Hindlimb muscle (tissue), 1 donor: Measurements from ENCODE around the gene AP1S3. TPM values are rescaled to one million over a fixed set of nuclear protein-coding genes. Genes with fewer than 3 reads are reported as not detected.
"Not testable (repeated sequence)": the region's sequence is repeated elsewhere in the genome, so short reads cannot be mapped to it uniquely, and the experiment has no call there.

Source experiments
- DNase-seq: peaks from one replicate; pipeline ENCODE4 v3.0.0-alpha.2; 2013
- polyA plus RNA-seq: library from polyadenylated mRNA; unstranded; fragments of 120-200 nt; gene quantifications from one replicate; pipeline ENCODE4 v1.2.1, GENCODE V29; 2013; ENCODE audit not compliant: insufficient read length

AP1S3 gene
- polyA plus RNA-seq, result 0.86 TPM

DNA sequence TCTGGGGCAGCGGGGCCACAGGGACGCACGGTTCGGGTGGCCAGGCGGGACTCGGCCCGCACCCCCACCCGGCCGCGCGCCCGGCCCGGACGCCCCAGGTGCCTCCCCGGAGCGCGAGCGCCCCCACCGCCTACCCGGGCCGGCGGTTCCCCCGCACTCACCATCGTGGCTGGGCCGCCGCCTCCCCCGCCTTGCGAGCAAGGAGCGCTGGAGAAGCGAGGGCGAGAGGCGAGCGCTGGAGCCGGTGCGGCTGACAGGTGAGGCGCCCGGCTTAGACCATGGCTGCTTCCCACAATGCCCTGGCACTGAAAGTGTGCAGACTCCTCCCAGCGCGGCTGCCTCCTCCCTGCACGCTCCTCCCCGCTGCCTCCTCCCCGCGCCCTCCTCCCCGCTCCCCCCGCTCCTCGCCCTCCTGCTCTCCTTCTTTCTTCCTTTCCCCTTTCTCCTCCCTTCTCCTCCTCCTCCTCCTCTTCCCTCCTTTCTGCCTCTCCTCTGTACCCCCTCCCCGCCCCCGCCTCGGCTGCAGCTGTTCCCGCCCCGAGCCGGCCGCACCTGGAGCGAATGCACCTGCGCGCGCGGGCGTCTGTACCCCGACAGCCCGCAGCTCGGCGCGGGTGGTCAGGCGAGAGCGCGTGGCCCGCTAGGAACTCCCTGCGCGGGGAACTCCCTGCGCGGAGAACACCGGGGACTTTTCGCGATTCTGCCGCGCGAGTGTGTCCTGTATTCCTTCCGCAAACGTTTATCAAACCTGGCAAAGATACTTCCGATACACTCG lies at the start of gene AP1S3:
AP1S3 (minus strand) TSS at position 296 of the 775 bp plus-strand sequence; CDS start at position 164, 132 bp downstream.
- DNase-seq, result peak; percentile 54

DNA sequence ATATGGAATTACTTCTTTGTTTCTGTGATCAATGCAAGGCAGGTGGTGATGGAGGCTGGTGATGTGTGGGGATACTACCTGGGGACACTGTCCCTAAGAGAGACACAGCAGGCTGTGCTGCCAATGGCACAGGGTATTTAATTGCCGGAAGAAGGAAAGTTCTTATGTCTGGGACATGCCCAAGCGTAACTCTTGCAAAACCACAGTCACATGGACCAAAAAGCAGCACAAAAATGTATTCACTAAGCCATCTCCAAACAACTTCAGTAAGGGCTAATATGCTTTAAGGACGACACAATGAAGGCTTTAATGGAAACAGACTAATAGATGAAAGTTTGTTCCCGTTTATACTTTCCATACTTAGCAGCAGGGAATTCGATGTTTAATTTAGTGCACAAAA lies 49.7 kb upstream of the AP1S3 start:
- no peak for DNase-seq

DNA sequence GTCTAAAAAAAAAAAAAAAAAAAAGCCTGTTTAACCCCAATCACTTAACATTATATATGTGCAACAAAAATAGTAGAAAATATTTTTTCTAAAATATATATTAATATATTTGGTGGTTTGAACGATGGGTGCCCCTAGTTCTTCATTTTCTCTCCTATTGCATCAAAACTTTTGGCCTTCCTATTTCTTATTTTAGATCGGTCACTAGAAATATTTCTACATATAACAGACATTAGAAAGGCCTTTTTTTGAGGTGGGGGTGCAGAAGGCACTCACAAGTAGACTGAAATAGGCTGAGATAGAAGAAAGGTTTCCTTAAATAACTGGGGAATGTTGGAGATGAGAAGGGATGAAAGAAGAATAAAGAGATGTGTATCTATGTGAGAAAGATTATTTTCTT lies 49.3 kb upstream of the AP1S3 start:
- DNase-seq, result no peak

DNA sequence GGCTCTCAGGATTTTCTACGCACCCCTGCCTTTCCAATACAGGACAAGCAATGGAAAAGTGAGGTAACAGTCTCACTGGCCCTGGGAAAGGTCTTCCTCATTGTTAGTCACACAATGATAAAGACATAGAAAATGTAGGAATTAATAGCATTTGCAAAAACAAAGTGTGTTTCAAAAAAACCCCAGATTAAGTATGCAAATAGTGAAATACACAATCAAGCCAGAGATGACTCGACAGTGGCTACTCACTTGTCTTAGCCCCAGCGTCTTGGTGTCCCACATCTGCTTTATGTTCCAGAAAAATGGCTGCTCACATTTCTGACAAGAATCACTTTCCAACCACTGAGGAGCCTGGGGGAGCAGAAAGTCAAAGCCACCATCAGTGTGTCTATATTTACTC lies 47.0 kb upstream of the AP1S3 start:
- no peak for DNase-seq

DNA sequence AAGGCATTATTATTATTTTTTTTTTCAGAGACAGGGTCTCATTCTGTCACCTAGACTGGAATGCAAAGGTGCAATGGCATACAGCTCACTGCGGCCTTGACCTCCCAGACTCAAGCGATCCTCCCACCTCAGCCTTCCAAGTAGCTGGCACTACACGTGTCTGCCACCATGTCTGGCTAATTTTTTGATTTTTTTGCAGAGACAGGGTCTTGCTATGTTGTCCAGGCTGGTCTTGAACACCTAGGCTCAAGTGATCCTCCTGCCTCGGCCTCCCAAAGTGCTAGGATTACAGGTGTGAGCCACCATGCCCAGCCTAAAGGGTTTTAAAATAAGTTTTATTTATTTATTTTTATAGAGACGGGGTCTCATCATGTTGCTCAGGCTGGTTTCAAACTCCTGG lies 45.3 kb upstream of the AP1S3 start:
- no peak for DNase-seq

DNA sequence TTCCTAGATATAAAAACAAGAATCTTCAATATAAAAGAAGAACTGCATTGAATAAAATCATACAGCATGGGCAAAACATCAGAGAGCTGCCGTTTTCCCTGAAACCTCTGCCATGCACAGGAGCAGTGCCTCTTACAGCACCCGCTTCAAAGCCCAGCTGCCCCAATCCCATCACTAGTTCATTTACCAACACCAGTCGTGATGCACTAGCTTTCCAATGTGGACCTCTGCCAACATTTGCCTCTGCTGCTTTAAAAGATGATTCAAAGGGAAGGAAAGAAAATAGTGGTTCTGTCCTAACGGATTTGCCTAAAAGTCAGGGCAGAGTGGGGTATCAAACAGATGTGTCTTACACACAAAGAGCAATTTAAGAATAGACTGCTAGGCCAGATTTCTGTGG lies 43.4 kb upstream of the AP1S3 start:
- no peak for DNase-seq

DNA sequence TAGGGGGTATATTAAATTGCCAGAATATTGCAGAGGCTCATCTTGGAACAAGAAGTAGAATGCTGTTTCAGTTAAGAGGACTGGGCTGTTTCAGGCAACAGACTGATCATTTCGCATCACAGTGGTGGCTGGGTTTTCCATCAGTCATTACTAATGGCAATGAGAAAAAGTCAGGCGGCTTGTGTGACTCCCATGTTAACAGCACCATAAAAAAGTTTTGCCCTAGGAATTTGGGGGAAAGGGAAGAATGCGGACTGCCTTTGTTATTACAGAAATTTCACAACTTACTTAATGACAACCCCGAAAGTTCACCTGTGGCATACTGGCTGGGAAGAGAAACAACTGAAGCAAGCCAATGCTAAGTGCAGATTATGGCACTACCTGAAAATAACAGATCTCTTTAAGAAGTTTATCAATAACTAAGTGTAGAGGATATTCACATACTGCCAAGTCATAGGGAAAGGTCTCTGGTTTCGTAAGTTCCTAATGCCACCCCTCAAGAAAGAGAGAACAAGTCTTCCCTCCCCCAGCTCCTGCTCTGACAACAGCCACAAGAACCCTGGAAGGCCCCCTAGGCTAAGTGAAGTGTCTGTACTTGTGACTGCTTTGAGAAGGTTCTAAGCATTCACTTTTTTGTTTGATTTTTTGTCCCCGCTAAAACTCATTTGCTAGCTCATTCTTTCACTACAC lies 40.5 kb upstream of the AP1S3 start:
- DNase-seq, result no peak

DNA sequence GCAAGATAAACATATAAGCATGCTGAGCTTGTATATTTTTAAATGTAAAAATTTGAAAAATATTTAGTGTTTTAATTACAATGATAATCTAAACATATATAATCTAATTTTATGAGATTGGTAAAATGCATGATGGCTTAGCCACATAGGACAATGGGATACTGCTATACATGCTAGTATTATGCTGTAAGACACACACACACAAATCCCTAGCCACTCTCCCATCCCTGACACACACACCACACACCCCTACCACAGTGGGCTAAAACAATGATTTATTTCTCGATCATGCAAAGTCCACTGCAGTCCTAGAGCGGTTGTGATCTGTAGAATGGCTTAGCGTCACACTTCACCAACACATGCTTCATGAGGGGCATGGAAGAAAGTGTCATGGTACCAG lies 36.3 kb upstream of the AP1S3 start:
- no peak for DNase-seq

DNA sequence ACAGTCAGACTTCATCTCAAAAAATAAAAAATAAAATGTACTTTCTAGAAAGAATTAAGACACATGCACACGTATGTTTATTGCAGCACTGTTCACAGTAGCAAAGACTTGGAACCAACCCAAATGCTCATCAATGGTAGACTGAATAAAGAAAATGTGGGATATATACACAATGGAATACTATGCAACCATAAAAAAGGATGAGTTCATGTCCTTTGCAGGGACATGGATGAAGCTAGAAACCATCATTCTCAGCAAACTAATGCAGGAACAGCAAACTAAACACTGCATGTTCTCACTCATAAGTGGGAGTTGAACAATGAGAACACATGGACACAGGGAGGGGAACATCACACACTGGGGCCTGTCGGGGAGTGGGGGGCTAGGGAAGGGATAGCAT lies 35.4 kb upstream of the AP1S3 start:
- not testable (repeated sequence) for DNase-seq

DNA sequence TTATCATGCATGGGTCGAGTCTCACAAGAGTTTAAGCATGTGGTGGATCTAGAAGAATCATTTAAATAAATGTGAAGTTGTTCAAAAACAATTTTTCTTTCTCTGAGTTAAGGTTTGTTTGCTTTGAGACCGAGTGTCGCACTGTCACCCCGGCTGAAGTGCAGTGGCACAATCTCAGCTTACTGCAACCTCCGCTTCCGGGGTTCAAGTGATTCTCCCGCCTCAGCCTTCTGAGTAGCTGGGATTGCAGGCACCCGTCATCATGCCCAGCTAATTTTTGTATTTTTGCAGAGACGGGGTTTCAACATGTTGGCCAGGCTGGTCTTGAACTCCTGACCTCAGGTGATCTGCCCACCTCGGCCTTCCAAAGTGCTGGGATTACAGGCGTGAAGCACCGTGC lies 34.3 kb upstream of the AP1S3 start:
- DNase-seq, result not testable (repeated sequence)

DNA sequence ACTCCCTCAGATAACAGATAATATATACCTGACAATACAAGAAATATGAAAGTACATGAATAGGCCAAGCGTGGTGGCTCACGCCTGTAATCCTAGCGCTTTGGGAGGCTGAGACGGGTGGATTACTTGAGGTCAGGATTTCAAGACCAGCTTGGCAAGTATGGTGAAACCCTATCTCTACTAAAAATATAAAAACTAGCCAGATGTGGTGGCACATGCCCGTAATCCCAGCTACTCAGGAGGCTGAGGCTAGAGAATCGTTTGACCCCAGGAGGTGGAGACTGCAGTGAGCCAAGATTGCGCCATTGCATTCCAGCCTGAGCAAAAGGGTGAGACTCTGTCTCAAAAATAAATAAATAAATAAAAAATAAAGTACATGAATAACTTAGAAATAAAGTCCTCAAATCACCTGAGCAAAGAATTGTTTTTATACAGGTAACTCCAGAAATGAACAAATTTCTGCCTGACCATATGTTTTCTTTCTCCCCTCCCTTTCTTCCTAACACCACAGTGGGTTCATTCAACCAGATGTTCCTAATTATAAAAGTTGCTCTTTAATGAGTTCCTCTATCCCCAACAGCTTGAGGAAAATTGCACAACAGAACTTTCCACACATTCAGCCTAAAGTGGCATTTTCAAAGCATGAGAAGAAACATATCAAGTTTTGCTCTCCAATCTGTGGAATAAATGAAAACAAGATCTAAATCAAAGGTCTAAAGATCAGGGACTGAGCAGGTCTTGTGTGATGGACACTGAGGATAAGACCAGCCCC lies 33.6 kb upstream of the AP1S3 start:
- no peak for DNase-seq

DNA sequence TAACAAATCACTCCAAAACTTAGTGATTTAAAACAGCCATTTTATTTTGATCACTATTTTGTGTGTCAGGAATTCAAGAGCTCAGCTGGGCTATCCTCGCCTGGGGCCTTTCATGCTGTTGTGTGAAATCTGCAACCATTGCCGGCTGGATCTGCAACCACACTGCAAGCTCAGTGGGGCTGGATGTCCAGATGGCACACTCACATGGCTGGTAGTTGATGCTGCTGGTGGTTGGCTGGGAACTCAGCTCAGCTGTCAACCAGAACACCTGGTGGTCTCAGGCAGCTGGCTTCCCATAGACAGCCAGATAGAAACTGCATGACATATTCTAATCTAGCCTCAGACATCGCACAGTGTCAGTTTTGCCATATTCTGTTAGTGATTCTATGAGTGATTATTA lies 30.6 kb upstream of the AP1S3 start:
- DNase-seq, result peak; percentile 9

DNA sequence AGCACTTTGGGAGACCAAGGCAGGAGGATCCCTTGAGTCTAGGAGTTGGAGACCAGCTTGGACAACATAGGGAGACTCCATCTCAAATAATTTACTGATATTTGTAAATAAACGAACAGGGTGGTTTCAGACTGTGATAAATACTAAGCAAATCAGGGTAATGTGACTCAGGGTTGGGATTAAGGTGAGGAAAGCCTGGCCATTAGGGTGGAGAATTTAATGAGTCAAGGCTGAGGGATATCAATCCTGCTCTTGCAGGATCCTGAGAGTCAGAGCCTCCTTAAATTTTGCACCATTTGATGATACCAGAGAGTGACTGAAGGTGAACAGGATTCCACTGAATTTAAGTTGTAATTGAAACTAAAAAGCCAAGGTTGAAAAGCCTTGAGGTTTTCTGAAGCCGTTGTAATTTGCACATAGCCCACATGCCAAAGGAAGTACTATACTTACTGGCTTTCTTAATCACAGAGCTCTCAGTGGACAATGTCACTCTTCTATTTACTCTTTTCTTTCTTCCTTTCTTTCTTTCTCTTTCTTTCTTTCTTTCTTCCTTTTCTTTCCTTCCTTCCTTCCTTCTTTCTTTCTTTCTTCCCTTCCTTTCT lies 28.6 kb upstream of the AP1S3 start:
- DNase-seq, result no peak

DNA sequence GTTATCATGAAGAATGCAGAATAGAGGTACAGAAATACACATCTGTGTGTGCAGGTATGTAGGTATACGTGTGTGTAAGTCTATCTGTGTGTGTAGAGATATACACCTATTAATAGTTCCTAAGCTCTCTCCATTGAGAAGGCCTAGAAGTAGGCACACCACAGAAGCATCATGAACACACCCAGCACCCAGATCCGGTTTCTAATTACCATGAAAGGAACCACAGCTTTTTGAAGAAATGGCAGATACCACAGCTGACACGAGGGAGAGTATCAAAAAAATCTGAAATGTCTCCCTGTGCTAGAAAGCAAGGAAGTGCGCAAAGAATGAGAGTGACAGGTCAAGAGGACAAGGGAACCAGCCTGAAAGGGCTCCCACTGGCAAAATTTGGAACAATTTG lies 27.7 kb upstream of the AP1S3 start:
- DNase-seq, result no peak

DNA sequence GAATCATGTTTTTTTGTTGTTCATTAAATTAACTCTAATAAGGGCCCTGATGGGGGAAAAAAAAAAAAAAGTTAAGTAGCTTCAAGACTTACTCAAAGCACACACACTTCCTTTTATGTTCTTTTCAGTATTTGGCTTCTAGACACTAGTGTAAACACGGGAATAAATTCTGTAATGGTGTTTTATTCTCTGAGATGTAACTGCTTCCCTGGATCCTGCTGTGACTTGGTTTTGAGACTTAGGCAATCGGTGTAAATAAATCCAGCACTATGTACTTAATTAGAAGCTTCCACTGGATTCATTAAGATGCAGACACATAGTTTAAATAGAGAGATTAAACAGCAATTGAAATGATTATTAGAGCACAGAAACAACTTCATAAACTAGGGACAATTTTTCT lies 26.1 kb upstream of the AP1S3 start:
- no peak for DNase-seq

DNA sequence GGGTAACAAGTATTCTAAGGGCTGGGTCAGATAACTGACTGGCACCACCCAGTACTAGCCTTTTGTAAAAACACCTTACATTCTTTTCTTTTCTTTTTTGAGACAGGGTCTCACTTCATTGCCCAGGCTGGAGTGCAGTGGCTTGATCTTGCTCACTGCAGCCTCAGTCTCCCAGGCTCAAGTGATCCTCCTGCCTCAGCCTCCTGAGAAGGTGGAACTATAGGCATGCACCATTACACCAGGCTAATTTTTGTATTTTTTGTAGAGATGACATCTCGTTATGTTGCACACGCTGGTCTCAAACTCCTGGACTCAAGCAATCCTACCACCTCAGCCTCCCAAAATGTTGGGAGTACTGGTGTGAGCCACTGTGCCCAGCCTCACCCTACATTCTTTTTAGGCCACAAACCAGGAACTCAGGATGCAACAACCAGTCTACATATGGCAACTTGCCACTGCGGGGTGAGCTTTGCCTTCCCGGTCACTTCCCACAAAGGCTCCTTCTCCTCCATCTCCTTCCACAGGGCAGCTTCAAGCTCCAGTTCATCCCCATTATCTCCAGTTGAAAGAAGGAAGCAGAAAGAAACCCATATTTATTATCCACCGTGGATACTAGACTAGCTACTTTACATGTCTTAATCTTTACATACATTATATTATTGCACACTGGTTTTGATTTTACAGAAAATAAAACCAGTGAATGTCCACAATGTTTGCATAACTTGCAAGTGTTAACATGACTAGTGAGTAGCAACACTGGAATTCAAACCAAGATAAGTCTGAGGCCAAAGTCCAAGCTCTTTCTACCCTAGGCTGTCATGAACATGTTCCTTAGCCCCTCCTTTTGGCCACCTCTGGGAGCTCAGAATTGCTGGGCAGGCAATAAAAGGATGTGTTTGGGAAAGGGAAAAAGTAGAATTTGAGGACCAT lies 23.7 kb upstream of the AP1S3 start:
- DNase-seq, result no peak

DNA sequence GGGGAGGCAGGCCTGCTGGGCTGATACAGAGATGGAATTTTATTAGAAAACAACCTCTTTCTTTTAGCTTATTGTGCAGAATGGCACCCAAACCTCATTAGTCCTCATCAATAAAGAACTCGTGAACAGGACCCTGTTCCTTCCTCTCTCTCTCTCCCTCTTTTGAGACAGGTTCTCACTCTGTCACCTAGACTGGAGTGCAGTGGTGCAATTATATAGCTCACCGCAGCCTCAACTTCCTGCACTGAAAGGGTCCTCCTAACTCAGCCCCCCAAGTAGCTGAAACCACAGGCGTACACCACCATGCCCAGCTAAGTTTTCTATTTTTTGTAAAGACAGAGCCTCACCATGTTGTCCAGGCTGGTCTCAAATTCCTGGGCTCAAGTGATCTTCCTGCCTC lies 21.7 kb upstream of the AP1S3 start:
- no peak for DNase-seq

DNA sequence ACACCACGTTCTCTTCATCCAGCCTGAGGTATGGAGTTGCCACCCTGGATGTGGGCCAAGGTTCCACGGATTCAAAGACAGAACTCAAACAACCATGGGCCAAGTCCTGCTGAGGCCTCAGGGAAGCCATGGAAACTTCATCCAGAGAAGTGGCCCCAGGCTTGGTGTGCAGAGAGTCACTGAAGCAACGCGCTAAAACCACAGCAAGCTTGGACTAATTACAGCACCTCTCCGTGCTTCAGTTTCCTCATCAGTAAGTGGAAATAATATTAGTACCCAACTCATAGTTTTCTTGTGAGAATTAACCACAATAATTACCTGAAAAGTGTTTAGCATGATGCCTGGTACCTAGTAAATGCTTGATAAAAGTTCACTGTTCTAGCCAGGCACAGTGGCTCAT lies 19.2 kb upstream of the AP1S3 start:
- no peak for DNase-seq

DNA sequence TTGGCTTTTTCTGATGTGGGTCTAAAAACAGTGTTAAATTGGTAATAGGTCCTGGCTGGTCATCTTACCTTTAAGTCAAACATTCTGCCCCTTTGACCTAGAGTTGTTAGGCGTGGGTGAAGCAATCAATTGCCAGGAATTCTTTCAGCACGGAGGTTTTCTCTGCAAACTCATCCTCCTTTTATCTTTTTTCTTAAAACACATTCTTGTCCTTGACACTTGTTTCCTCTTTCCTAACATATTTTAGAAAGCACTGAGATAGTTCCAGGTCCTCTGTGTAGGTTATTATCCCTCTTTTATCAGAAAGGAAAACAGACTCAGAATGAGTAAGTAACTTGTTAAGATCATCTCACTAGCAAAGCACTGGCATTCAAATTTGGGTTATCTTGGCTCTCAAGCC lies 18.6 kb upstream of the AP1S3 start:
- no peak for DNase-seq

DNA sequence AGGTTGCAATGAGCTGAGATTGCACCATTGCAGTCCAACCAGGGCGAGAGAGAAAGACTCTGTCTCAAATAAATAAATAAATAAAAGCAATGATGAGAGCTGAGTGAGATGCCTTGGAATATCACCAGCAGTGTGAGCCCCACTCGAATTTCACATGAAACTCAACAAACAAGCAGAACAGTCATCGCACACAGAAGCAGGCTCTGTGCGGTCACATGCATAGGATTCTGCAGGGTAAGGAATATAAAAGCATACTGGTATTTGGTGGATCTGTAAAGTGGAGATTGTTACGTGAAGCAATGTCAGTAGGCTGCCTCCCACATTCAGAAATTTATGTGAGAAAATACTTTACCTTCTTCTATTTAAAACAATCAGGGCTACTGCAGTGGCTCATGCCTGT lies 18.0 kb upstream of the AP1S3 start:
- no peak for DNase-seq

DNA sequence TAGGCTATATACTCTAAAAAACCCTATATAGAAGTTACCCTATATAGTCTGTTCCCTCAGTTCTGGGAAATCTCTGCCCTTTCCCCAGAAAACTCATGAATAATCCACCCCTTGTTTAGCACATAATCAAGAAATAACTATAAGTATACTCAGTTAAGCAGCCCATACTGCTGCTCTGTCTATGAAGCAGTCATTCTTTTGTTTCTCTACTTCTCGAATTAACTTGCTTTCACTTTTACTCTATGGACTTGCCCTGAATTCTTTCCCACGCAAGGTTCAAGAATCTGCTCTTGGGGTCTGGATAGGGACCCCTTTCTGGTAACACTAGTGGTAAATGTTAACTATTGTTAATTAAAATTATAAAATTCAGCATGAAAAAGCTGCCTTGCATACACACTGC lies 17.4 kb upstream of the AP1S3 start:
- no peak for DNase-seq

DNA sequence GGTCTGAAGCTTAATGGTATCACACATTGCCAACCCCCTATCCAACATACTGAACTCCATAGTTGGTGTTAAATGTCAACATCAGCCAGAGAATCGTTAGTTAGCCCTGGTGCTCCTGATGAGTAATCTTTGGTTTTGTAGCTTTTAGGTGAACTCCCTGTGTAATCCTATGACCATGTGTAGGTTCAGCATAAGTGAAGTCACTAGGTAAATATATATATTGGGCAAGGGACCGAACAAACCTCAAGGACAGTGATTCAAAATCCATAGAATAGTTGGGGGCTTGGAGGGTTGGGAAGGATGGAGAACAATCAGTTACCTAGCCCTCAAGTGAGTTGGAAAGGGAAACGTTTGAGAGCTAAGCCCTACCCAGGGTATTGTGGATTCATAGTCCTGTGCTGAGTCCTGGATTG lies 16.0 kb upstream of the AP1S3 start:
- no peak for DNase-seq
